OCI-LY7 (cell line): Measurements from ENCODE around the gene LCN6. TPM values are rescaled to one million over a fixed set of nuclear protein-coding genes. Genes with fewer than 3 reads are reported as not detected.

Experiments
- BruUV-seq: library from RNA; stranded (reverse); fragments of 400-500 nt; replicated peaks from 2 replicates; lab custom pipeline; 2021; lab: Mats Ljungman, UMichigan
- CTCF ChIA-PET: fragments of 300-600 bp; sonication (Branson Sonifier 250); formaldehyde crosslinking; loops from one replicate; lab custom pipeline; 2022; ENCODE audit warnings: antibody characterized with exemption; ENCODE audit not compliant: unreplicated experiment; lab: Charles Lee
- POLR2A ChIA-PET: fragments of 300-600 bp; sonication (Branson Sonifier 250); formaldehyde crosslinking; loops from one replicate; lab custom pipeline; 2022; ENCODE audit warnings: antibody characterized with exemption; lab: Charles Lee
- DNase-seq: peaks from one replicate; pipeline ENCODE4 v3.0.0-alpha.2; 2015; ENCODE audit warnings: low spot score
- H2AFZ ChIP-seq: fragments of 200-600 bp; sonication (generic), shearing (Covaris generic); 2 replicates; pipeline ENCODE4 v1.6.1; 2014; ENCODE audit warnings: mild to moderate bottlenecking, antibody characterized with exemption, low read length, moderate library complexity
- H3K27ac ChIP-seq: fragments of 200-600 bp; sonication (generic); 2 replicates; pipeline ENCODE4 v1.5.1; 2014; ENCODE audit warnings: mixed run types, low read depth, mild to moderate bottlenecking, moderate library complexity, low read length, inconsistent platforms; ENCODE audit not compliant: poor library complexity, severe bottlenecking
- H3K36me3 ChIP-seq: fragments of 200-600 bp; sonication (generic); 2 replicates; pipeline ENCODE4 v1.6.1; 2014; ENCODE audit warnings: mild to moderate bottlenecking, antibody characterized with exemption, low read length, moderate library complexity, mixed read lengths; ENCODE audit not compliant: insufficient read depth
- H3K4me1 ChIP-seq: fragments of 200-600 bp; sonication (generic); 2 replicates; pipeline ENCODE4 v1.5.1; 2014; ENCODE audit warnings: mild to moderate bottlenecking, low read length; ENCODE audit not compliant: insufficient read depth, poor library complexity, severe bottlenecking
- H3K4me2 ChIP-seq: fragments of 200-600 bp; sonication (generic); 2 replicates; pipeline ENCODE4 v1.6.1; 2014; ENCODE audit warnings: mild to moderate bottlenecking, low read length
- H3K4me3 ChIP-seq: fragments of 200-600 bp; sonication (generic); 2 replicates; pipeline ENCODE4 v1.5.1; 2014; ENCODE audit warnings: mild to moderate bottlenecking, low read depth, low read length; ENCODE audit not compliant: poor library complexity, severe bottlenecking
- H3K79me2 ChIP-seq: fragments of 200-600 bp; sonication (generic); 2 replicates; pipeline ENCODE4 v1.6.1; 2016; ENCODE audit warnings: low read depth, mild to moderate bottlenecking, low read length, moderate library complexity, mixed read lengths; ENCODE audit not compliant: insufficient read depth
- H3K9me2 ChIP-seq: fragments of 200-600 bp; sonication (generic); 2 replicates; pipeline ENCODE4 v1.6.1; 2016; ENCODE audit warnings: mild to moderate bottlenecking, low read length, mixed read lengths; ENCODE audit not compliant: insufficient read depth
- H3K9me3 ChIP-seq: fragments of 200-600 bp; sonication (generic); 2 replicates; pipeline ENCODE4 v1.6.1; 2014; ENCODE audit warnings: mild to moderate bottlenecking, mixed run types, low read length, mixed read lengths
- H4K20me1 ChIP-seq: fragments of 200-600 bp; sonication (generic); 2 replicates; pipeline ENCODE4 v1.6.1; 2014; ENCODE audit warnings: mild to moderate bottlenecking, antibody characterized with exemption, low read length, moderate library complexity, mixed read lengths; ENCODE audit not compliant: insufficient read depth
- EZH2phosphoT487 ChIP-seq: fragments of 200-600 bp; sonication (generic); IDR thresholded peaks from 2 replicates; pipeline ENCODE4 v1.6.1; 2018; ENCODE audit warnings: low read depth, borderline replicate concordance, mild to moderate bottlenecking, mixed run types, antibody characterized with exemption, low read length, moderate library complexity, mixed read lengths
- intact Hi-C: fragments of 100-400 bp; cut with micrococcal nuclease; formaldehyde crosslinking; loops from one replicate; pipeline ENCODE4 v1.10.0; 2022; ENCODE audit not compliant: unreplicated experiment
- total RNA-seq, 2 experiments: library from RNA; depleted of rRNA in 1 of 2; stranded (reverse); fragments of >200 nt in 1 of 2; shearing (Covaris generic) in 1 of 2; gene quantifications; 2 replicates each; pipeline ENCODE4 v1.2.3, GENCODE V29; 2014 to 2022
- TF ChIP-seq, protein P1 (sequence below): fragments of 200-600 bp; sonication (generic); conservative IDR thresholded peaks from 2 replicates; pipeline ENCODE4 v1.5.1; 2014; ENCODE audit warnings: mild to moderate bottlenecking, antibody characterized with exemption, low read length, moderate library complexity, mixed read lengths

LCN6 gene
- total RNA-seq, 2 experiments from 2014 or later = not detected

DNA sequence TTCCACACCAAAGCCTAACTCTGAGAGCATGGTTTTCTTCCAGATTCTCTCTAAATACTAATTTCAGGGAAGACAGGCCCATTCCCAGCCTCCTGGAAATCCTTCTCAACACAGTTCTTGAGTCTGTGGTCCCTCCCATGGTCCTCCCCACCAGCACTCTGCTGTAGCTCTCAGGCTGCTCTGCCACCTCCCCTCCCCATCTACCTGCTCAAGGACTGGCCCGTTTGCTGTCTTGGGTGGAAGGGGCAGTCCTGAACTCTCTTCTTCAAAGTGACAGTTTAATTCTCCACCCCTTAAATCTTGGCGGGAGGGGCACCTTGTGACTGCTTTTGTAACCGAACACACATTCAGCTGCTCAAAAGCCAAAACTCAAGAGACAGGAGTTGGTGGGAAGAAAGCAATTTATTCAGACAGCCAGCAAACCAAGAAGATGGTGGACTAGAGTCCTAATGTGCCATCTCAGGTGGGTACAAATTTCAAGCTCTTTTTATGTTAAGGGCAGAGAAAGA is 23.6 kb upstream of the LCN6 start:
- no peak overlapping the region for H3K4me3 ChIP-seq
- BruUV-seq = no TSS peak
- H3K36me3 ChIP-seq = no peaks in the 10 kb centered on the region
- TF ChIP-seq, protein P1, sequence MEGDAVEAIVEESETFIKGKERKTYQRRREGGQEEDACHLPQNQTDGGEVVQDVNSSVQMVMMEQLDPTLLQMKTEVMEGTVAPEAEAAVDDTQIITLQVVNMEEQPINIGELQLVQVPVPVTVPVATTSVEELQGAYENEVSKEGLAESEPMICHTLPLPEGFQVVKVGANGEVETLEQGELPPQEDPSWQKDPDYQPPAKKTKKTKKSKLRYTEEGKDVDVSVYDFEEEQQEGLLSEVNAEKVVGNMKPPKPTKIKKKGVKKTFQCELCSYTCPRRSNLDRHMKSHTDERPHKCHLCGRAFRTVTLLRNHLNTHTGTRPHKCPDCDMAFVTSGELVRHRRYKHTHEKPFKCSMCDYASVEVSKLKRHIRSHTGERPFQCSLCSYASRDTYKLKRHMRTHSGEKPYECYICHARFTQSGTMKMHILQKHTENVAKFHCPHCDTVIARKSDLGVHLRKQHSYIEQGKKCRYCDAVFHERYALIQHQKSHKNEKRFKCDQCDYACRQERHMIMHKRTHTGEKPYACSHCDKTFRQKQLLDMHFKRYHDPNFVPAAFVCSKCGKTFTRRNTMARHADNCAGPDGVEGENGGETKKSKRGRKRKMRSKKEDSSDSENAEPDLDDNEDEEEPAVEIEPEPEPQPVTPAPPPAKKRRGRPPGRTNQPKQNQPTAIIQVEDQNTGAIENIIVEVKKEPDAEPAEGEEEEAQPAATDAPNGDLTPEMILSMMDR = no peak
- no peak for TF ChIP-seq EZH2phosphoT487
- peaks cover 11% of the 10 kb centered on the region for H3K4me1 ChIP-seq
- no peak for DNase-seq
- peaks cover 17% of the 10 kb centered on the region; the same call in 1 of the 2 replicates for H3K9me3 ChIP-seq
- ChIA-PET CTCF (no interaction called here), POLR2A (interaction anchor here (0.5 kb wide), 1 partner anchor 48 kb away, joined by 5 read pairs; no protein-coding TSS in a partner anchor)
- H3K27ac ChIP-seq = no peak overlapping the region
- no peak overlapping the region for H2AFZ ChIP-seq
- H3K79me2 ChIP-seq = no peaks in the 10 kb centered on the region
- no peaks in the 10 kb centered on the region for H4K20me1 ChIP-seq
- no peaks in the 10 kb centered on the region for H3K9me2 ChIP-seq
- H3K4me2 ChIP-seq = no peak overlapping the region
- intact Hi-C loops = no loop called here

DNA sequence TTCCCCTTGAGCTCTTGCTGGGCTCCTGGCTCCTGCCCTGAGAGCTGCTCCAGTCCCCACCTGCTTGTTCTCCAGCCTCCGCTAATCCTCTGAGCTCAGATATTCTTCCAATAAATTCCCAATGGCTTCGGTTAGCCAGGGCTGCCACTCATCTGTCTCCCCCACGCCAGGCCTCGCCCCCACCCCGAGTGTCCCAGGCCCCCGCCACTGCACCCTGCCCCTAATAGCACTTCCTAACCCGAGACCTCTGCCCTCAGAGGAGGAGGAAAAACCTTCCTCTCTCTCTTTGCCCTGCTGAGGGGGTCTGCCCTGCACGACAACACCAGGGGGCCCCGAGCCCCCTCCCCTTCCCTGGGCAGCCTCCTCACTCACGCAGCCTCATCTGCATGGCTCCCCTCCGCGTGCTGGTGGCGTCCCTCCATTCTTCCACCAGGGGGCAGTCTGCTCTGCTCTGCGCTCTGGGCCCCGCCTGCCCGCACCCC is 21.4 kb upstream of the LCN6 start:
- Histone ChIP-seq H3K79me2 (no peaks in the 10 kb centered on the region), H3K4me3 (no peak overlapping the region), H3K36me3 (no peaks in the 10 kb centered on the region), H3K27ac (no peak overlapping the region), H4K20me1 (no peaks in the 10 kb centered on the region), H2AFZ (no peak overlapping the region), H3K9me2 (no peaks in the 10 kb centered on the region), H3K4me1 (peaks cover 14% of the 10 kb centered on the region), H3K4me2 (no peak overlapping the region), H3K9me3 (peaks cover 17% of the 10 kb centered on the region; the same call in 1 of the 2 replicates)
- TF ChIP-seq, protein P1 = peak; percentile 65
- no peak for TF ChIP-seq EZH2phosphoT487
- POLR2A ChIA-PET = no interaction called here
- BruUV-seq = no TSS peak
- DNase-seq = peak; percentile 51
- CTCF ChIA-PET = interaction anchor here (0.6 kb wide), 1 partner anchor 9 kb away, joined by 4 read pairs; no protein-coding TSS in a partner anchor
- intact Hi-C loops = no loop called here
